Smooth muscle cell (in vitro differentiated cells): Measurements from ENCODE around the gene PYGB. TPM values are rescaled to one million over a fixed set of nuclear protein-coding genes. Genes with fewer than 3 reads are reported as not detected.

Experiments
- DNase-seq: peaks from one replicate; lab custom pipeline; 2025; ENCODE audit not compliant: unreplicated experiment; lab: John Stamatoyannopoulos, UW
- H2AFZ ChIP-seq: fragments of 200-600 bp; sonication (generic); 2 replicates; pipeline ENCODE4 v1.6.0; 2016; ENCODE audit warnings: antibody characterized with exemption, low read depth, mild to moderate bottlenecking
- H3F3A ChIP-seq: fragments of 200-600 bp; sonication (generic); 2 replicates; pipeline ENCODE4 v1.6.0; 2017; ENCODE audit warnings: antibody characterized with exemption, low read depth
- H3K27ac ChIP-seq: fragments of 200-600 bp; sonication (generic); 2 replicates; pipeline ENCODE4 v1.5.1; 2016; ENCODE audit warnings: low read depth, mild to moderate bottlenecking
- H3K27me3 ChIP-seq: fragments of 200-600 bp; sonication (generic); 2 replicates; pipeline ENCODE4 v1.6.1; 2016; ENCODE audit warnings: low read depth, mild to moderate bottlenecking
- H3K36me3 ChIP-seq: fragments of 200-600 bp; sonication (generic); 2 replicates; pipeline ENCODE4 v1.5.1; 2016; ENCODE audit warnings: low read depth
- H3K4me1 ChIP-seq: fragments of 200-600 bp; sonication (generic); 2 replicates; pipeline ENCODE4 v1.5.1; 2016; ENCODE audit warnings: low read depth
- H3K4me2 ChIP-seq: fragments of 200-600 bp; sonication (generic); 2 replicates; pipeline ENCODE4 v1.6.0; 2016; ENCODE audit warnings: mild to moderate bottlenecking
- H3K4me3 ChIP-seq: fragments of 200-600 bp; sonication (generic); 2 replicates; pipeline ENCODE4 v1.5.1; 2016; ENCODE audit warnings: mild to moderate bottlenecking
- H3K79me2 ChIP-seq: fragments of 200-600 bp; sonication (generic); 2 replicates; pipeline ENCODE4 v1.6.0; 2016; ENCODE audit warnings: low read depth, mild to moderate bottlenecking
- H3K9ac ChIP-seq: fragments of 200-600 bp; sonication (generic); 2 replicates; pipeline ENCODE4 v1.6.0; 2016; ENCODE audit warnings: low read depth
- H3K9me3 ChIP-seq: fragments of 200-600 bp; sonication (generic); replicated peaks from 2 replicates; pipeline ENCODE4 v1.5.1; 2016; ENCODE audit warnings: low read depth
- H4K20me1 ChIP-seq: fragments of 200-600 bp; sonication (generic); 2 replicates; pipeline ENCODE4 v1.6.0; 2016; ENCODE audit warnings: low read depth
- WGBS: methylation state at CpG from one replicate; pipeline ENCODE4 v1.1.7; 2016; ENCODE audit warnings: low lambda C conversion rate; 5-methylcytosine and 5-hydroxymethylcytosine counted together
- polyA plus RNA-seq: library from polyadenylated mRNA; unstranded; fragments of >200 nt; fragmentation: Nextera tagmentation; extraction: Ambion mirVana; gene quantifications from 2 replicates; pipeline ENCODE4 v1.2.1, GENCODE V29; 2016
- total RNA-seq: library from RNA; depleted of rRNA; stranded (reverse); fragments of >200 nt; gene quantifications from 2 replicates; pipeline ENCODE4 v1.2.3, GENCODE V29; 2014
- TF ChIP-seq, protein P1 (sequence below): fragments of 200-600 bp; sonication (generic); IDR thresholded peaks from 2 replicates; pipeline ENCODE4 v1.5.1; 2017; ENCODE audit warnings: borderline replicate concordance, mild to moderate bottlenecking, antibody characterized with exemption; ENCODE audit not compliant: insufficient read depth, poor library complexity, severe bottlenecking

PYGB gene
- total and polyA plus RNA-seq, 2 experiments from 2014 or later: 31.8 to 39.4 TPM

DNA sequence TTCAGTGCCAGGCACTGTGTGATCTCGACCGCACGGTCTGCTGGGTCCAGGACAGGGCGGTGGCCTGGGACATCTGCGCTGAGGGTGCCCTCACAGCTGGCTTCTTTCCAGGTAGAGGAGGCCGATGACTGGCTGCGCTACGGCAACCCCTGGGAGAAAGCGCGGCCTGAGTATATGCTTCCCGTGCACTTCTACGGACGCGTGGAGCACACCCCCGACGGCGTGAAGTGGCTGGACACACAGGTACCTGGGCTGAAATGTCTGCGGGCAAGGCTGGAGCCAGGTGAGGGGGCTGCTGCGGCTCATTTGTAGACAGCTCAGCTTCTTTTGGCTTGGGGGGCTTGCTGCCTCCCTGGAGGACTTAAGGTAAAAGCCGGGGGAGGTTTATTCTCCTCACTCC is 26.6 kb downstream of the PYGB start:
- H3K9ac ChIP-seq: no peak overlapping the region
- peaks cover 3% of the 10 kb centered on the region for H4K20me1 ChIP-seq
- DNase-seq: no peak
- H3K79me2 ChIP-seq: no peaks in the 10 kb centered on the region
- no peaks in the 10 kb centered on the region for H3K9me3 ChIP-seq
- H3K4me3 ChIP-seq: no peak overlapping the region
- TF ChIP-seq, protein P1, sequence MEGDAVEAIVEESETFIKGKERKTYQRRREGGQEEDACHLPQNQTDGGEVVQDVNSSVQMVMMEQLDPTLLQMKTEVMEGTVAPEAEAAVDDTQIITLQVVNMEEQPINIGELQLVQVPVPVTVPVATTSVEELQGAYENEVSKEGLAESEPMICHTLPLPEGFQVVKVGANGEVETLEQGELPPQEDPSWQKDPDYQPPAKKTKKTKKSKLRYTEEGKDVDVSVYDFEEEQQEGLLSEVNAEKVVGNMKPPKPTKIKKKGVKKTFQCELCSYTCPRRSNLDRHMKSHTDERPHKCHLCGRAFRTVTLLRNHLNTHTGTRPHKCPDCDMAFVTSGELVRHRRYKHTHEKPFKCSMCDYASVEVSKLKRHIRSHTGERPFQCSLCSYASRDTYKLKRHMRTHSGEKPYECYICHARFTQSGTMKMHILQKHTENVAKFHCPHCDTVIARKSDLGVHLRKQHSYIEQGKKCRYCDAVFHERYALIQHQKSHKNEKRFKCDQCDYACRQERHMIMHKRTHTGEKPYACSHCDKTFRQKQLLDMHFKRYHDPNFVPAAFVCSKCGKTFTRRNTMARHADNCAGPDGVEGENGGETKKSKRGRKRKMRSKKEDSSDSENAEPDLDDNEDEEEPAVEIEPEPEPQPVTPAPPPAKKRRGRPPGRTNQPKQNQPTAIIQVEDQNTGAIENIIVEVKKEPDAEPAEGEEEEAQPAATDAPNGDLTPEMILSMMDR: no peak
- WGBS: 96% methylated on average over 20 of the region's 20 CpGs
- no peaks in the 10 kb centered on the region for H3F3A ChIP-seq
- H3K27me3 ChIP-seq: no peaks in the 10 kb centered on the region
- H3K4me1 ChIP-seq: no peaks in the 10 kb centered on the region
- H3K4me2 ChIP-seq: no peak overlapping the region
- no peak overlapping the region for H2AFZ ChIP-seq
- no peaks in the 10 kb centered on the region for H3K36me3 ChIP-seq
- H3K27ac ChIP-seq: no peak overlapping the region

DNA sequence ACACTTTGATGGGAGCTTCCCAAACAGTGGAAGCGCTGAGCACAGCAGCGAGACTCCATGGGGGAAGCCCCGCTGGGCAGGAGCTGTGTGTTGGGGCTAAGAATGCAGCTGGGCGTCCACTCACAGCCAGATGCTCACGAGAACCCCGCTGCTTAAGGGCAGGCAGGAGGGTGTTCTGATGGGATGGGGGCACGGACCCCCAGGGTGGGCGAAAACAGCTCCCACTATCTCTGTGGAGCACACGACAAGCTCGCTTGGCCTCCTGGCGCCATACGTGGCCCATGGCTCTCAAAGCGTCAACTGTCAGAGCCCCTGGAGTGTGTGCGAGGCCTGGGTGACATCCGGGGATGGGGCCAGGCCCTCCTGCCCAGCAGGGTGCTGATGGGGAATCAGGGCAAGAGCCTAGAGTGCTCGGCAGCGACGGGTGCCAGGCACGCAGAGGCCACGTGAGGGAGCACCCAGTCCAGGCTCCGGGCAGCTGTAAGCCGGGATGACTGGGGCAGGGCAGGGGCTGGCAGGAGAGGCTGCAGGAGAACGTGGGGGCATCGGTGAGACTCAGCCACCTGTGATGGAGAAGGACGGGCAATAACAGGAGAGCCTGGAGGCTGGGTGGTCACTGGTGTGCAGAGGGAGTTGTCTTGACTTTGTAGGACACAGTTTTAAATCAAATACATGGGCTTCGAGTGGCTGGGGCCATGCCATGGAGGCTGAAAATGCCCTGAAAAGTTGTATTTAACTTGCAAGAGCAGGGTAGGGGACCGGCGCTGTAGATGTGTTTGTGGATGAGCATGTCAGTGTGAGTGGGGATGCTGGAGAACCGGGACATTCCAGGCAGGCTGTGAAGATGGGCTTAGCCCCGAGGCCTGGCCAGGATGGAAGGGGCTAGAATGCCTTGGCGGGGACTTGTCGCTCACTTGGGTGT is 27.3 kb downstream of the PYGB start:
- Histone ChIP-seq H4K20me1 (peaks cover 3% of the 10 kb centered on the region), H3K9me3 (no peaks in the 10 kb centered on the region), H2AFZ (no peak overlapping the region), H3K79me2 (no peaks in the 10 kb centered on the region), H3K9ac (no peak overlapping the region), H3K27ac (no peak overlapping the region), H3K27me3 (no peaks in the 10 kb centered on the region), H3K36me3 (no peaks in the 10 kb centered on the region), H3F3A (no peaks in the 10 kb centered on the region), H3K4me1 (no peaks in the 10 kb centered on the region), H3K4me2 (no peak overlapping the region), H3K4me3 (no peak overlapping the region)
- WGBS: 97% methylated on average over 32 of the region's 32 CpGs
- no peak for DNase-seq
- TF ChIP-seq, protein P1: no peak

DNA sequence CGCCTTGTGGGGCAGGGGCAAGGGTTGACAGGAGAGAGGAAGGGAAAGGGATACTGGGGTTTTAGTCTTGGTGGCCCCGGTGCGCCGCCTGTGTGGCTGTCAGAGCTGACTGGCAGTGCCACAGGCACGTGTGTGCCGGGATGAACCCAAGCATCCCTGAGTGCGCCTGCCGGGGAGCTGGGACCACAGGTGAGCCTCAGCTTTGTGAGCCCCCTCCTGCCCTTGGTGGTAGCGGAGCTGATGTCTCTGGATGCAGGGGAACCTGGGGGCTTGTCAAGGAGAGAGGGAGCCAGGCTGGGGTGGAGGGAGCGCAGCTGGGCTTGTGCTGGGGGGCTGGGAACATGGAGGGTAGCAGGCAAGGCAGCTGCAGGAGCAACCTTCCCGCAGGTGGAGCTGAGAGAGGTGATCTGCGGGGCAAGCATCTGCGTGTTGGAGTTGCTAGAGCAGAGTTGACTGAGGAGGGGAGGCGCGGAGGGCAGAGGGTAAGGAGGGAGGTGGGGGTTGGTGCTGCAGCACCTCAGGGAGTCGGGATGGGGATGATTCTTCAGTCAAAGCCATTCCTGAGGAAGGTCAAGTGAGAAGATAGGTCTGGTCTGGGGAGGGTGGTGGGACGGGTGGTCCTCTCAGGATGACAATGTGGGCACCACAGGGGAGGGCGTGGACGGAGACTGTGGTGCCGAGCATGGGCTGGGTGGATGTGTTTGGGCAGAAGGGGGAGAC is 28.1 kb downstream of the PYGB start:
- H3K9ac ChIP-seq: no peak overlapping the region
- no peak overlapping the region for H3K4me2 ChIP-seq
- no peaks in the 10 kb centered on the region for H3K4me1 ChIP-seq
- H3F3A ChIP-seq: no peaks in the 10 kb centered on the region
- DNase-seq: no peak
- 92% methylated on average over 16 of the region's 20 CpGs for WGBS
- no peak overlapping the region for H3K27ac ChIP-seq
- H3K27me3 ChIP-seq: no peaks in the 10 kb centered on the region
- H3K4me3 ChIP-seq: no peak overlapping the region
- H3K9me3 ChIP-seq: no peaks in the 10 kb centered on the region
- peaks cover 3% of the 10 kb centered on the region for H4K20me1 ChIP-seq
- no peak overlapping the region for H2AFZ ChIP-seq
- TF ChIP-seq, protein P1: no peak
- no peaks in the 10 kb centered on the region for H3K79me2 ChIP-seq
- H3K36me3 ChIP-seq: no peaks in the 10 kb centered on the region
